Thoracic aorta (tissue), 2 donors: ENCODE data around the gene MALSU1. TPM values are rescaled to one million over a fixed set of nuclear protein-coding genes. Genes with fewer than 3 reads are reported as not detected.

Source experiments
- ATAC-seq: fragments of 150-250 bp; one replicate; pipeline ENCODE4 v1.8.0; 2017; ENCODE audit warnings: low read depth; ENCODE audit not compliant: insufficient number of reproducible peaks, low FRiP score
- DNase-seq: peaks from one replicate; pipeline ENCODE4 v3.0.0-alpha.2; 2020; ENCODE audit warnings: low spot score
- H3K27ac ChIP-seq, 2 donors: fragments of 200-600 bp; sonication (generic); 1 replicate in 1 of 2; 2 replicates in 1 of 2; pipeline ENCODE4 v1.5.1; 2016; ENCODE audit warnings: mild to moderate bottlenecking in 2 of 2, moderate library complexity in 2 of 2
- H3K27me3 ChIP-seq: fragments of 200-600 bp; sonication (generic); replicated peaks from 2 replicates; pipeline ENCODE4 v1.6.0; 2016; ENCODE audit warnings: mild to moderate bottlenecking; ENCODE audit not compliant: insufficient read depth
- H3K36me3 ChIP-seq: fragments of 200-600 bp; sonication (generic); one replicate; pipeline ENCODE4 v1.5.1; 2016
- H3K4me1 ChIP-seq, 2 donors: fragments of 200-600 bp; sonication (generic); 1 replicate in 1 of 2; 2 replicates in 1 of 2; pipeline versions ENCODE4 v1.5.1 to v1.6.0; 2016; ENCODE audit warnings: low read depth in 2 of 2, mild to moderate bottlenecking in 1 of 2; ENCODE audit not compliant: control insufficient read depth in 1 of 2
- H3K4me3 ChIP-seq: fragments of 200-600 bp; sonication (generic); 2 replicates; pipeline ENCODE4 v1.5.1; 2016; ENCODE audit warnings: mild to moderate bottlenecking
- H3K9me3 ChIP-seq: fragments of 200-600 bp; sonication (generic); 2 replicates; pipeline ENCODE4 v1.5.1; 2016
- CTCF ChIP-seq: fragments of 200-600 bp; sonication (generic); IDR thresholded peaks from one replicate; pipeline ENCODE4 v1.5.1; 2019; ENCODE audit warnings: antibody characterized with exemption
- total RNA-seq, 2 donors: library from RNA; depleted of rRNA; stranded (reverse); fragments of >200 nt; gene quantifications; one replicate each; pipeline versions ENCODE4 v1.1.0 to v1.2.3, GENCODE V29; 2016

The MALSU1 gene
- total RNA-seq, 2 donors from 2014 or later: 18.1 to 65.7 TPM

GRCh38 chr7:23346316-23346715, 47.2 kb downstream of the MALSU1 start:
- ATAC-seq: no peak
- H3K4me3 ChIP-seq: peak overlapping the region; percentile 54
- no peak for TF ChIP-seq CTCF

GRCh38 chr7:23347033-23347681, 48.0 kb downstream of the MALSU1 start:
- Histone ChIP-seq H3K27ac (no peak overlapping the region), H3K27me3 (no peaks in the 10 kb centered on the region), H3K4me3 (peak overlapping the region; percentile 37), H3K4me1 (no peaks in the 10 kb centered on the region), H3K36me3 (no peaks in the 10 kb centered on the region), H3K9me3 (no peaks in the 10 kb centered on the region)
- ATAC-seq (no peak), DNase-seq (no peak)
- no peak for TF ChIP-seq CTCF

More at GRCh38 chr7:23346316-23346715, 47.2 kb downstream of the MALSU1 start:
- no peak for DNase-seq
- no peaks in the 10 kb centered on the region for H3K27me3 ChIP-seq
- H3K27ac ChIP-seq: no peak overlapping the region
- H3K9me3 ChIP-seq: no peaks in the 10 kb centered on the region
- H3K36me3 ChIP-seq: no peaks in the 10 kb centered on the region
- no peaks in the 10 kb centered on the region for H3K4me1 ChIP-seq

GRCh38 chr7:23347682-23348180, 48.6 kb downstream of the MALSU1 start:
- no peaks in the 10 kb centered on the region for H3K27me3 ChIP-seq
- no peaks in the 10 kb centered on the region for H3K9me3 ChIP-seq
- no peak for DNase-seq
- H3K4me1 ChIP-seq: no peaks in the 10 kb centered on the region
- TF ChIP-seq CTCF: no peak
- no peak overlapping the region for H3K27ac ChIP-seq
- no peaks in the 10 kb centered on the region for H3K36me3 ChIP-seq
- H3K4me3 ChIP-seq: no peak overlapping the region
- no peak for ATAC-seq

GRCh38 chr7:23349484-23350157, 50.5 kb downstream of the MALSU1 start:
- no peak for TF ChIP-seq CTCF
- Histone ChIP-seq H3K27ac (no peak overlapping the region), H3K27me3 (no peaks in the 10 kb centered on the region), H3K36me3 (no peaks in the 10 kb centered on the region), H3K4me3 (no peak overlapping the region), H3K9me3 (no peaks in the 10 kb centered on the region), H3K4me1 (no peaks in the 10 kb centered on the region)
- ATAC-seq (no peak), DNase-seq (no peak)

- DNase-seq (no peak), ATAC-seq (no peak)
- no peaks in the 10 kb centered on the region for H3K36me3 ChIP-seq
- H3K4me1 ChIP-seq: no peaks in the 10 kb centered on the region
- no peak for TF ChIP-seq CTCF
- H3K9me3 ChIP-seq: no peaks in the 10 kb centered on the region
- H3K27ac ChIP-seq: no peak overlapping the region
- no peaks in the 10 kb centered on the region for H3K27me3 ChIP-seq
- no peak overlapping the region for H3K4me3 ChIP-seq
Observed at GRCh38 chr7:23350466-23350865, 51.3 kb downstream of the MALSU1 start.
